Measurements from ENCODE around the gene PCTP.

- TF ChIP-seq CTCF (conservative IDR thresholded peaks at IDR 0.05) (no peak), EZH2 (IDR thresholded peaks at IDR 0.05; ENCODE audit: low read depth) (no peak)
Observed at GRCh38 chr17:55817397-55817709, 66.5 kb downstream of the PCTP start.

Data from PC-9 (cell line).